Stimulated activated CD4-positive, alpha-beta T cell treated with anti-CD3 and anti-CD28 coated beads, Interleukin-4, amount 100 ng/mL, for 1 hour (primary cell): ENCODE measurements around the gene AGAP9.
"Not testable (repeated sequence)": the region's sequence is repeated elsewhere in the genome, so short reads cannot be mapped to it uniquely, and the experiment has no call there.

Source experiments
- DNase-seq: peaks from one replicate; pipeline ENCODE4 v3.0.0-alpha.2; 2020

The AGAP9 gene

GRCh38 chr10:47523475-47523874 lies at the start of gene AGAP9:
AGAP9 (minus strand) TSS chr10:47523638; CDS start chr10:47523526, 112 bp downstream.
- not testable (repeated sequence) for DNase-seq

DNA sequence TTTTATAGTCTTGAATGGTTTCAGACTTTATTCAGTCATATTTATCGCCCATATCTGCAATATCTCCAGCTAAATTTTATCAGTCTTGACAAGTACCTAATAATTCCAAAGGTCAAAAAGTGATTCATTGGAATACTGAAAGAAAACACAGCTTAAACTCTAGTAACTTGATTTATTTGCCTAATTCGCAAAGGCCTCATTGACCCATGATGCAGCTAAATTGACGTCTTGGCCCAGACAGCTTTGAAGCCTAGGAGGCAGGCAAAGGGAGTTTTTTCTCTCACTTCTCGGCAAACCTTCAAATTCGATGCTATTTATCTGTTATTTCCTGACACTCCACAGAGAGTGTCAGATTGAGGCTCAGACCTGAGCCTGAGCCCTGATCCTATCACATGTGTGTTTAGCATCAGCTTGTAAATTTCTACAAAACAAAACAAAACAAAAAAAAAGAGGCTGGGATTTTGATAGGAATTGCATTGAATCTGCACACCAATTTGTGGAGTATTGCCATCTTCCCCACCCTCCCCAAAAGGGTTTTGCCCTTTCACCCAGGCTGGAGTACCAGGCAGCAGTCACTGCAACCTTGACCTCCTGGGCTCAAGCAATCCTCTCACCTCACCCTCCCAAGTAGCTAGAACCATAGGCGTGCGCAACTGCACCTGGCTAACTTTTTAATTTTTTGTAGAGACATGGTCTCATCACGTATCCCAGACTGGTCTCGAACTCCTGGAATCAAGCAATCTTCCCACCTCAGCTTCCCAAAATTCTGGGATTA lies 47.9 kb upstream of the AGAP9 start:
- DNase-seq, result not testable (repeated sequence)

- DNase-seq, result not testable (repeated sequence)
These were observed 43.3 kb upstream of the AGAP9 start for GRCh38 chr10:47566757-47567156.

DNA sequence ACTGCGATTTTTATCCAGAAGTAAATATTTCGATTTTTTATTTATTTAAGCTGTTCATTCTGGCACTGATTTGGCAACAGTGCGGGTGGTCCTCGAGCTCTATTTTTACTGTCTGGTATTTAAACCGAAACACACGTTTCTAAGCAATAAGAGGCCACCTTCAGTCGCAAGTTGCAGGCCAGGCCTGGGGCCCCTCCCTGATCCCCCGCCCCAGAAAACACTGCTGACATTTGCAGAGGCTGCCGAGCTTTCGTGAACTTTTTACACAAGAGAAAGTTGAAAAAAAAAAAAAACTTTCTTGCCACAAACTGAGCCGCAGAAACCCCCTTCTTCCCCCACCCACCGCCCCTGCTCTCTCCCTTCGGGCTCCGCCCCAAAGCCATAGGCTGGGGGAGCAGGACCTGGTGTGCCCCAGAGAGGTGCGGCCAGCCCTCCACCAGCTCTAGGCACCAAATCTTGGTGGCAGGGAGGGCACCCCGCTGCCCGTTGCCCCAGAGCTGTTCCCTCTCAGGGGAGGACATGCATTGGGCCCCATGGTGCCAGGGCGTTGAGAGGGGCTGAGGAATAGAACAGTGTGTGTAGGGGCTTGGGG lies 42.8 kb upstream of the AGAP9 start:
- not testable (repeated sequence) for DNase-seq

GRCh38 chr10:47565517-47565920 lies 42.1 kb upstream of the AGAP9 start:
- DNase-seq, result not testable (repeated sequence)

- not testable (repeated sequence) for DNase-seq
These were observed 41.5 kb upstream of the AGAP9 start for GRCh38 chr10:47564953-47565352.

- not testable (repeated sequence) for DNase-seq
These were observed 40.9 kb upstream of the AGAP9 start for GRCh38 chr10:47564318-47564717.

GRCh38 chr10:47560452-47560851 lies 37.0 kb upstream of the AGAP9 start:
- not testable (repeated sequence) for DNase-seq

DNA sequence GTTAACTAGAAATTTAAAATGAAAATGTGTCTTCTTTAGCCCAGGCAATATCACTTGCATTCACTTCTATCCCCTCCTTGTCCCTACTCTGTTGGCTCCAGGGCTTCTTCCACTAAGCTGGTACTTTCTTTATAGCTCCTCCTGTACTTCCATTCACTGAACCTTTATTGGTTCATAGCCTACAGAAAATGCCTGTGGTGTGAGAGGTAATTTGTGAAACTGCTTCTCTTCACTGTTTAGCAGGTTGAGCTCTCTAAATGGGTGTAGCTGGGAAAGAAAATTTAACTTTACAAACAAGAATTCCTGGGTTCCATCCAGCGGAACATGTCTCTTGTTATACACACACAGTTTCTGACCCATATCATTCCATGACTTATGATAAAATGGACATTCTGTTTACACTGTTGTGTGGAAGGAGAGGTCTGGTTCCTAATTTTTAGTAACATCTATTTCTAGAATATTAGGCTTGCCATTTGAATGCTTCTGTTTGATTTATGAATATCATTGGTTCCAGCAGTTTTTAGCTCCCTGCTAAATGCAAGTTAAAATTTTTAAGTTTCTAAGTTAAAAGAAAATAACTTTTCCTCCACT lies 36.4 kb upstream of the AGAP9 start:
- not testable (repeated sequence) for DNase-seq

GRCh38 chr10:47558109-47558508 lies 34.7 kb upstream of the AGAP9 start:
- not testable (repeated sequence) for DNase-seq

- DNase-seq, result not testable (repeated sequence)
These were observed 34.2 kb upstream of the AGAP9 start for GRCh38 chr10:47557616-47558015.

DNA sequence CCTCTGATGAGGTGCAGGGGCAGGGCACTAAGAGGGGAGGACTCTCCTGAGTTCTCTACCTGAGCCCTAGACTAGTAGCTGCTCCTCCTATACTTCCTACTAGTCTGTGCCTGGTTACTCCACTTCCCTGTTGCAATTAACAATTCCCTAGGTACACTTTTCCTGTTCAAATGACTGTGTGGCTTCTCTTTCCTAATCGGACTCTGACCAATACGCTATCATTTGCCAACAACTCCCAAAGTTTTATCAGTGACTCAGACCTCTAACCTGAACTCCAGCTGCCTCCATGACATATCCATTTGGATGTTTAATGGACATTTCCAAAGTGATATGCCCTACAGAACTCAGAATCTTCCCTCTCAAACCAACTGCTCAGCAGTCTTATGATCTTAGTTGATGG lies 31.9 kb upstream of the AGAP9 start:
- DNase-seq, result not testable (repeated sequence)

GRCh38 chr10:47554552-47554951 lies 31.1 kb upstream of the AGAP9 start:
- DNase-seq, result not testable (repeated sequence)

GRCh38 chr10:47553860-47554247 lies 30.4 kb upstream of the AGAP9 start:
- DNase-seq, result peak; percentile 6

DNA sequence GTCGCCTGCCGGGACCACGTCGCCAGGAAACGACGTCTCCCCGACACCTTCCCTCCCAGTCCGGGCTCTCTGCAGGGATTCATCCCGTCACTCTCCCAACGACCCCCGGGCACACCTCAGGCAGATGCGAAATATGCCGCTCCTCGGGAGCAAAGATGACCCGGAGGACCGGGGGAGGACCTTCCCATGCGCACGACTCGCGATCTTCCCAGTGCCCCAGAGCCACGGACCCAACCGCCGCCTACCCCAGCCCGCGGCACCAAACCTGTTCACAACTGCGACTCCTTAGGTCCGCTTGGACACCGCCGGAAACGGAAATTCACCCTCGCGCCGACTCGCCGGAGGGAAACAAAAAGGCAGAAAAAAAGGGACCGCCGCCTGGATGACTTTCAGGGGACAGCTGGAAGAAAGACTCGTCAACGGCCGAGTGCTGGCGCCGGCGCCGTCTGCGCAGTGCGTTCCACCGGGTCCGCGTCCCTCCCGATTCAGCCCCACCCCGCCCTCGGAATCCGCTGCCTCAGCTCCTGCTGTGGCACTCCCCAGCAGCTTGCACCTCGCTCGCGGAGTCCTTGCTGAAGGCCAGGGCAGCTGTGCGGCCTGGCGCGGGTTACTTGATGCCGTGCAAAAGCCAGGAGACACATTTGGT lies 29.9 kb upstream of the AGAP9 start:
- DNase-seq, result peak; percentile 77

DNA sequence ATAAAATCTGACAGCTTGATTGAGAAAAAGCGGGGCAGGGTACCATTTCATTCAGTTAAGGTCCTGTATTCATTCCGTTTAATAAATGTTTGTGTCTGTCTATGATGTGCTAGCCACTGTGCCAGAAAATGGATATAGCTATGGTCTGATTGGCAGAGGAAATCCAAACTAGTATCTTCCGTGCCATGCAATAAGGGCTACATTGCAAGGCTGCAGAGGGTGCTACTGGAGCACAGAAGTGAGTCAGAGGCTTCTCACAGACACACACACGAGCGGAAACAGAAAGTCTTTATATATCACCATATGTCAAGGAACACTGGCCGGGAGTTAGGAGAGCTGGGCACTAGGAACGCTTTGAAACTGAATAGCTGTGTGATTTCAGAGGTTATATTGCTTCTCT lies 29.3 kb upstream of the AGAP9 start:
- DNase-seq, result peak; percentile 16

DNA sequence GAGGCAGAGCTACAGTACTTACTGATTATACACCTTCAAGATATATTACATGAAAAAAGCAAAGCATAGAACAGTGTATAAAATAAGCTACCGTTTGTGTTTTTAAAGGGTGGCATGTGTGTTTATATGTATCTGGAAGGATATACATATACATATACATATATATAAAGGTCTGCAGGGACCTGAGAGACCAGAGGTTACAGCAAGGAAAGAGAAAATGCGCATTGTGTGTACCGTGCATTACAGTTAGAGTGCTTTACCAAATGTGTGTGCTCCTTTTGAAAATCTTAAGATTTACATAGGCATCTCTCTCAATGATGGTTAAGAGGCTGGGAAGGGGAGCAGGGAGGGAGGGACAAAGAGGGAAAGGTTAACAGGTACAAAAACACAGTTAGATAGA lies 23.8 kb upstream of the AGAP9 start:
- not testable (repeated sequence) for DNase-seq

DNA sequence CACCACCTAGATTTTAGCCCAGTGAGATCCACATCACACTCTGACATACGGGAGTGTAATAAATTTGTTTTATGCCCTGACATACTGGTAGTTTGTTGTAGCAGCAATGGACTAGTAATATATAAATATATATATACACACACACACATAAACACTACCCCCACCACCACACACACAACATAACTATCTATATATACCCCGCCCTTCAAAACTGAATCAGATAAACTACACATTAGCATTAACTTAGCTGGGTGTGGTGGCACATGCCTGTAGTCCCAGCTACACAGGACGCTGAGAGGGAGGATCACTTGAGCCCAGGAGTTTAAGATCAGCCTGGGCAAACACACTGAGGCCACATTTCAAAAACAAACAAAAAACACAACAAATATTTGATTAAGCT lies 13.0 kb upstream of the AGAP9 start:
- DNase-seq, result not testable (repeated sequence)

DNA sequence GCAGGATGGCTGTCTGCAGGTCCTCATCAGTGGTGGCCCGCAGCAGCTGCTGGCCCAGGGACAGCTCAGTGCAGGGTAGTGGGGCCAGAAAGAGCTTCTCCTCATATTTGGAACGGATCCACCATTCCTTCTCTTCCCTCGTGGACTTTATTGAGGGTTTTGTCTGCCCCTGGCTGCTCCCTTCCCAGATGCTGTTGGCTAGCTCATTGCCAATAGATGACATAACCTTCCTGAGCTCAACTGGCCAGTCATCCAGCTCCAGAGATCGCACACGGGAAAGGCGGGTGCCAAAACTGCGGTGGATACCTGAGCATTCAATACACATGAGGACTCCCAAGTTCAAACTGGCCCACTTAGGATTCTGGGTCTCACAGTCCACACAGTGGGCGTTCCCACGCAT lies 21.1 kb downstream of the AGAP9 start:
- not testable (repeated sequence) for DNase-seq

GRCh38 chr10:47494226-47494625 lies 29.2 kb downstream of the AGAP9 start:
- DNase-seq, result not testable (repeated sequence)

GRCh38 chr10:47491600-47491999 lies 31.8 kb downstream of the AGAP9 start, which contains the start of gene FAM25G:
FAM25G (minus strand) TSS chr10:47491700; CDS start chr10:47491674, 26 bp downstream.
- not testable (repeated sequence) for DNase-seq

GRCh38 chr10:47489630-47490029 lies 33.8 kb downstream of the AGAP9 start:
- not testable (repeated sequence) for DNase-seq

GRCh38 chr10:47485943-47486342 lies 37.5 kb downstream of the AGAP9 start:
- not testable (repeated sequence) for DNase-seq
